ENCODE measurements around the gene SIKE1. TPM values are rescaled to one million over a fixed set of nuclear protein-coding genes. Genes with fewer than 3 reads are reported as not detected.

Gene SIKE1
- total RNA-seq, 1 donor from 2014 or later = 57.6 TPM

DNA sequence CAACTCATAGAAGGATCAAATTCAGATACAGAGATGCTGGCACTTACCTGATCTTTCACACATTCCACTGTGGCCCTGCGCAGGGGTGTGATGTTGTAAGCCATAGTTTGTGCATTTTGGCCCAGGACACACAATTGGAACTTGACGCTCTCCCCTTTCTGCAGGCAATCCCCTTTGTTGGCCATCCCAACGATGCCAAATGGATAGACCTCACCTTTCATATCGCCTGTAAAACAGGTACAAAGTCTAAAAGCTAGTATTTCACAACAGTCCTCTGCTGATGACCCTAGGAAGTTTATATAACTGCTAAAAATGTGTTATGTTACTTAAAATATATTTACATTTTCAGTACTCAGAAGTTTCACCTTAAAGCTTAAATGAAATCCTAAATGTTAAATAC is 60.0 kb downstream of the SIKE1 start:
- Mint-ChIP-seq H3K27me3 (ENCODE audit: low read depth) (no peaks in the 10 kb centered on the region), H3K4me1 (ENCODE audit: low read depth) (peaks cover 24% of the 10 kb centered on the region), H3K36me3 (ENCODE audit: low read depth) (peaks cover 92% of the 10 kb centered on the region), H3K9me3 (no peaks in the 10 kb centered on the region), H3K27ac (no peak overlapping the region), H3K4me3 (ENCODE audit: low read depth) (no peak overlapping the region)
- no peak for DNase-seq (ENCODE audit: low spot score)
- intact Hi-C loops (cut with micrococcal nuclease) = no loop called here

Other genes starting within 250 kb of the SIKE1 start
- 52.1 and 54.1 TPM in 2 replicates for gene BCAS2, start 199.1 kb downstream of the SIKE1 start, total RNA-seq
- gene DENND2C, start 110.6 kb downstream of the SIKE1 start, total RNA-seq = 0.21 and 0.30 TPM in 2 replicates
- not detected in 2 replicates for gene AMPD1, start 85.1 kb downstream of the SIKE1 start, total RNA-seq
- 63.3 and 64.5 TPM in 2 replicates for gene NRAS, start 63.9 kb downstream of the SIKE1 start, total RNA-seq
- gene CSDE1, start 22.7 kb downstream of the SIKE1 start, total RNA-seq = 411 and 414 TPM in 2 replicates
- gene SYCP1, start 74.2 kb upstream of the SIKE1 start, total RNA-seq = not detected in 2 replicates
- gene TSHB, start 249.1 kb upstream of the SIKE1 start, total RNA-seq = not detected in 2 replicates

Data from activated T-helper 2 cell treated with anti-CD3 and anti-CD28 coated beads, Interferon-gamma antibody, Interleukin-2, Interleukin-4, amounts not matched to agents 10 μg/mL and 5 μg/mL and 100 μg/mL, durations not matched to agents 14 hours and 24 hours and 36 hours (primary cell).